ENCODE data around the gene PDCD1LG2.

PDCD1LG2 gene

DNA sequence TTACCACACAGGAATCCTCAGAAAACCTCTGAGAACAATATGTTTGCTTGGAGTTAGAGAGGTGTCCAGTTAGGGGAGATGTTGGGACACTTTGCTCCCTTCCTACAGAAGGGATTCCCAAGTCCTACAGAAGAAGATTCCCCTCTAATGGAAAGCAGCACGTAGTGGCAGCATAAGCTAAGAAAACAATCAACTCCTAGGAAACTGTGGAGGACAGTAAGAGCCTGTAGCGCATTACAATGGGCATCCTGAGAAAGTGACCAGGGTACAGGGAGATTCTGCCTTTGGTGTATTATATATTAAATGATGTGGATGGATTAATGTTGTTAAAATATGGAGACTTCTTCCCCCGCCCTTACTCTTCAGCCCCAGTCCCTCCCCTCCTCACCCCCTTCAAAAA, 104.7 kb downstream of the PDCD1LG2 start:
- DNase-seq: no peak

DNA sequence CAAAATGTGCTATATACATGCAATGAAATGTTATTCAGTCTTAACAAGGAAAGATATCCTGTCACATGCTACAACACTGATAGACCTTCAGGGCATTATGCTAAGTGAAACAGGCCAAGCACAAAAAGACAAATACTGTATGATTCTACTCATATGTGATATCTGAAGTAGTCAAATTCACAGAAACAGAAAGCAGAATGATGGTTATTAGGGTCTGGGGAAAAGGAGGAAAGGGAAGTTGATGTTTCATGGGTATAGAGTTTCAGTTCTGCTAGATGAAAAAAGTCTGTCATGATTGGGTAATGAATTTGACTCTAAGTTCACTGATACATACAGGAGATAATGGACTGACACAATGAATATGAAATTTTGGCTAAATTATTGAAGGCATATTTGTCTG, 107.4 kb downstream of the PDCD1LG2 start:
- no peak for DNase-seq

DNA sequence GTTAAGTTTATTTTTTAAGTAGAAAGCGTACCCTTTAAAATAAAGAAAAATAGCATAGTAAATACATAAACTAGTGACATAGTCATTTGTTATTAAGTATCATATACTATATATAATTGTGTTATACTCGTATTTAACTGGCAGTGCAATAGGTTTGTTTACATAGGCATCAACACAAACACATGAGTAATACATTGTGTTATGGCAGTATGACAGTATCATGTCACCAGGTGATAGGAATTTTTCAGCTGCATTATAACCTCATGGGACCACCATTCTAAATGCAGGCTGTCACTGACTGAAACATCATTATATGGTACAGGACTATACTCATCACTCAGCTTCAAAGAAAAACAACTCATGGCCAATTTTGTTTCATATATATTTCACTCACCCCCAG, 110.2 kb downstream of the PDCD1LG2 start:
- DNase-seq: no peak
